GM06990 (cell line): ENCODE results near the gene HEMGN.

Source experiments
- DNase-seq: peaks from one replicate; pipeline ENCODE4 v3.0.0-alpha.2; 2011; ENCODE audit not compliant: insufficient read length; ENCODE audit errors: extremely low read depth
- H3K27me3 ChIP-seq: replicated peaks from 2 replicates; pipeline ENCODE4 v1.6.0; 2011; ENCODE audit warnings: low read length; ENCODE audit not compliant: control insufficient read depth, insufficient read depth
- H3K36me3 ChIP-seq: 2 replicates; pipeline ENCODE4 v1.5.1; 2011; ENCODE audit warnings: low read length; ENCODE audit not compliant: control insufficient read depth, insufficient read depth
- H3K4me3 ChIP-seq: replicated peaks from 2 replicates; pipeline ENCODE4 v1.5.1; 2011; ENCODE audit warnings: low read depth, mild to moderate bottlenecking, control low read depth, low read length
- CTCF ChIP-seq: IDR thresholded peaks from 2 replicates; pipeline ENCODE4 v1.5.1; 2011; ENCODE audit warnings: low read length, control low read depth, mild to moderate bottlenecking, inconsistent platforms; ENCODE audit not compliant: insufficient read depth, poor library complexity, severe bottlenecking

Gene HEMGN

GRCh38 chr9:97944612-97945011 is 6.6 kb upstream of the HEMGN start:
- Histone ChIP-seq H3K36me3 (no peaks in the 10 kb centered on the region), H3K4me3 (no peak overlapping the region), H3K27me3 (no peaks in the 10 kb centered on the region)
- DNase-seq = no peak
- TF ChIP-seq CTCF = no peak

- Histone ChIP-seq H3K4me3 (no peak overlapping the region), H3K36me3 (no peaks in the 10 kb centered on the region), H3K27me3 (no peaks in the 10 kb centered on the region)
- TF ChIP-seq CTCF = no peak
- DNase-seq = no peak
Measured at GRCh38 chr9:97943308-97943855, 5.4 kb upstream of the HEMGN start.

GRCh38 chr9:97941323-97941722 is 3.4 kb upstream of the HEMGN start:
- Histone ChIP-seq H3K27me3 (no peaks in the 10 kb centered on the region), H3K36me3 (no peaks in the 10 kb centered on the region), H3K4me3 (no peak overlapping the region)
- TF ChIP-seq CTCF = no peak
- no peak for DNase-seq

- Histone ChIP-seq H3K4me3 (no peak overlapping the region), H3K36me3 (no peaks in the 10 kb centered on the region), H3K27me3 (no peaks in the 10 kb centered on the region)
- TF ChIP-seq CTCF = no peak
- DNase-seq = no peak
Measured at GRCh38 chr9:97940741-97941140, 2.8 kb upstream of the HEMGN start.

- Histone ChIP-seq H3K36me3 (no peaks in the 10 kb centered on the region), H3K4me3 (no peak overlapping the region), H3K27me3 (no peaks in the 10 kb centered on the region)
- no peak for DNase-seq
- TF ChIP-seq CTCF = no peak
Measured at GRCh38 chr9:97940233-97940632, 2.3 kb upstream of the HEMGN start.

- Histone ChIP-seq H3K27me3 (no peaks in the 10 kb centered on the region), H3K4me3 (no peak overlapping the region), H3K36me3 (no peaks in the 10 kb centered on the region)
- no peak for DNase-seq
- no peak for TF ChIP-seq CTCF
Measured at GRCh38 chr9:97936998-97937397, 974 bp downstream of the HEMGN start.
